ENCODE results near the gene PCF11. TPM values are rescaled to one million over a fixed set of nuclear protein-coding genes. Genes with fewer than 3 reads are reported as not detected.
"Not testable (repeated sequence)": the region's sequence is repeated elsewhere in the genome, so short reads cannot be mapped to it uniquely, and the experiment has no call there.

The PCF11 gene
- total RNA-seq, 5 donors from 2014 or later (not counting 1 experiment from before 2014, with no cell fraction given), result 130 to 164 (median 151) TPM

DNA sequence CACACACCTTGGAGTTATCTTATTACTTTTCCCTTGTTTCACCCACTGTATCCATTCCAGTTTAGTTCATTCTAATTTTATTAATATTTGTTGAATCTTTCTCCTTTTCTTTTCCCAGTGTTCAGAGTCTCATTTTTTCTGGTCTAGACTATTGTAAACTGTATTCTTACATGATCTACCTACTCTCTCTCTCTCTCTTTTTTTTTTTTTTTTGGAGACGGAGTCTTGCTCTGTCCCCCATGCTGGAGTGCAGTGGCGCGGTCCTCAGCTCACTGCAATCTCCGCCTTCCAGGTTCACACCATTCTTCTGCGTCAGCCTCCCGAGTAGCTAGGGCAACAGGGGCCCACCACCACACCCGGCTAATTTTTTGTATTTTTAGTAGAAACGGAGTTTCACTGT lies 38.7 kb downstream of the PCF11 start:
- Mint-ChIP-seq H3K36me3 (peaks cover 29% of the 10 kb centered on the region), H3K9me3 (no peaks in the 10 kb centered on the region), H3K4me3 (peak overlapping the region; percentile 90 to 99 (median 98)), H3K27me3 (no peaks in the 10 kb centered on the region), H3K4me1 (peaks cover 56 to 65% (median 56%) of the 10 kb centered on the region in 3 donors), H3K27ac (peak overlapping the region; percentile 36 to 99)
- CTCF ChIA-PET, result no interaction called here
- DNase-seq (no peak), ATAC-seq (replicated peaks in 1 of 4) (no peak)
- no peak overlapping the region for H3K27ac ChIP-seq (ENCODE audit: low read length)
- H3K4me1 ChIP-seq (ENCODE audit: control insufficient read depth in 1 of 2, extremely low read depth in 1 of 2, insufficient read depth in 2 of 2, low read length in 2 of 2), result peaks cover 16 to 19% of the 10 kb centered on the region in 2 experiments
- no peak overlapping the region for H3K4me3 ChIP-seq (ENCODE audit: control insufficient read depth in 1 of 2, extremely low read depth in 1 of 2, low read length in 1 of 2)
- H3K27me3 ChIP-seq (replicated peaks in 1 of 2; ENCODE audit: control insufficient read depth in 2 of 2, extremely low read depth in 1 of 2, insufficient read depth in 2 of 2, low read length in 1 of 2), result no peaks in the 10 kb centered on the region
- POLR2A ChIA-PET, result no interaction called here
- H3K36me3 ChIP-seq (ENCODE audit: control insufficient read depth in 2 of 2, extremely low read depth in 1 of 2, insufficient read depth in 1 of 2, low read length in 1 of 2), result peaks cover 3 to 12% of the 10 kb centered on the region in 2 donors
- WGBS (ENCODE audit: insufficient coverage), result 100% methylated on average over 5 of the region's 8 CpGs
- H3K9me3 ChIP-seq, result no peaks in the 10 kb centered on the region

DNA sequence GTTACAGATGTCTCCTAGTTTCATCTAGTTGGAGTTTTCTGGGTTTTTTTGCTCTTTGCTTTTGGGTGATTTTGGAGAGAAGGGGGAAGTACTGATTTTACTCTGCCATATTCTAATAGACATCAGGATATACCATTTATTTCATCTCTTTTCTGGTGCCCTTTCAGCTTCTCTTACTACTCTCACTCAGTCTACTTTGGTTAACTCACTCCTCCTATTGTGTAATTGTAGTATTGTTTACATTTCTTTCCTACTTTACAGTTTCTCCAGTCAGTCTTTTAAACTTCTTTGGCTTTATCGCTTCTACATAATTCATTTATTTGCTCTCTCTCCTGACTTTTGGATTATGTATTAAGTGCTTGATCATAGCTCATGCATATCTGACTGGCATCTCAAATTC lies 43.1 kb downstream of the PCF11 start:
- Histone ChIP-seq H3K27ac (ENCODE audit: low read length) (no peak overlapping the region), H3K4me3 (ENCODE audit: control insufficient read depth in 1 of 2, extremely low read depth in 1 of 2, low read length in 1 of 2) (no peak overlapping the region), H3K4me1 (ENCODE audit: control insufficient read depth in 1 of 2, extremely low read depth in 1 of 2, insufficient read depth in 2 of 2, low read length in 2 of 2) (peaks cover 0 to 3% of the 10 kb centered on the region in 2 experiments), H3K36me3 (ENCODE audit: control insufficient read depth in 2 of 2, extremely low read depth in 1 of 2, insufficient read depth in 1 of 2, low read length in 1 of 2) (no peaks in the 10 kb centered on the region), H3K27me3 (replicated peaks in 1 of 2; ENCODE audit: control insufficient read depth in 2 of 2, extremely low read depth in 1 of 2, insufficient read depth in 2 of 2, low read length in 1 of 2) (no peaks in the 10 kb centered on the region), H3K9me3 (no peaks in the 10 kb centered on the region)
- Mint-ChIP-seq H3K36me3 (peaks cover 38% of the 10 kb centered on the region), H3K4me3 (no peak overlapping the region), H3K27ac (no peak overlapping the region), H3K4me1 (peaks cover 28 to 33% (median 31%) of the 10 kb centered on the region in 3 donors), H3K27me3 (no peaks in the 10 kb centered on the region), H3K9me3 (no peaks in the 10 kb centered on the region)
- ATAC-seq (replicated peaks in 1 of 4), result no peak
- no CpG with 5 or more reads among the region's 1 CpG for WGBS (ENCODE audit: insufficient coverage)
- CTCF ChIA-PET, result interaction anchor here (0.7 to 1.0 kb wide), 3 partner anchors 48 to 265 kb away, joined by 3 to 4 read pairs (median 3); no protein-coding TSS in a partner anchor
- POLR2A ChIA-PET, result interaction anchor here (0.6 to 0.7 kb wide), 5 partner anchors 11 to 300 kb away, joined by 3 to 6 read pairs (median 3); no protein-coding TSS in a partner anchor
- no peak for DNase-seq

DNA sequence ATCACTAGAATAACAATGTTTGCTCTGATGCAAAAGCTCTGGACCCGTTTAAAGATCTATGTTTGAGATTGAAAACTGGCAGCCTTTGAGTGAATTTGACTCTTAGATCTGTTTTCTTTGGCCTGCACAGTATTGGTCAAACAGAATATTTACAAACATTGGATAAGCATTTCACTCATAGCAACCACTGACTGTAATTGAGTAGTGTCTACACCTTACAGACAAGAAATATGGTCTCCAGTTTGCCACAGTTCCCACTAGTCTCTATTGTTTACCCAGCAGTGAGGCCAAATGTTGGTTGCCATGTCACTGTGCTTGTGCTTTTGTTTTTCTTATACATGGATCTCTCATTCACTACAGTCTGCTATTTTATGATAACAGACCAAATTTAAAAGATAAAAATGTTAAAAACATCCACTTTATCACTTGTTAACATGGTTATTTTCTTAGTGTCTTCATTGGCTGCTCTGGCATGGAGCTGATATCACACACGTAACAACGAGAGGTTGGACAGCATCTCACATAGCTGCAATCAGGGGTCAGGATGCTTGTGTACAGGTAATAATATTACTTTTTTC lies 48.8 kb downstream of the PCF11 start:
- peaks cover 48% of the 10 kb centered on the region for H3K36me3 Mint-ChIP-seq

DNA sequence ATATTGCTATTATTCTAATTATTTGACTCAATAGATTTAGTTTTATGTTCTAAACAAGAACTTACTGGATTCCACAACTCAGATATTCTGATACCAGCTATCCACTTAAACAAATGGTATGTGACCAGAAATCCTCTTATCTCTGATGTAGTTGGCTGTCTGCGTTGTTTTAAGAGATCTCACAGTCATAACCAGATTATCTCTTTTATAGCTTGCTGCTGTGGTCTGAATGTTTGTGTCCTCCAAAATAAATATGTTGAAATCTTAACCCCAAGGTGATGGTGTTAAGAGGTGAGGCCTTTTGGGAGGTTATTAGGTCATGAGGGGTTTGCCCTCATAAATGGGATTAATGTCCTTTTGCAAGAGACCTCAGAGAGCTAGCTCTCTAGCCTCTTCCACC lies 49.3 kb downstream of the PCF11 start:
- Mint-ChIP-seq H3K4me3 (no peak overlapping the region), H3K36me3 (peaks cover 42% of the 10 kb centered on the region), H3K9me3 (no peaks in the 10 kb centered on the region), H3K27me3 (no peaks in the 10 kb centered on the region), H3K27ac (no peak overlapping the region), H3K4me1 (no peaks in the 10 kb centered on the region)
- Histone ChIP-seq H3K27me3 (replicated peaks in 1 of 2; ENCODE audit: control insufficient read depth in 2 of 2, extremely low read depth in 1 of 2, insufficient read depth in 2 of 2, low read length in 1 of 2) (no peaks in the 10 kb centered on the region), H3K9me3 (no peaks in the 10 kb centered on the region), H3K36me3 (ENCODE audit: control insufficient read depth in 2 of 2, extremely low read depth in 1 of 2, insufficient read depth in 1 of 2, low read length in 1 of 2) (peaks cover 0 to 17% of the 10 kb centered on the region in 2 donors), H3K27ac (ENCODE audit: low read length) (no peak overlapping the region), H3K4me1 (ENCODE audit: control insufficient read depth in 1 of 2, extremely low read depth in 1 of 2, insufficient read depth in 2 of 2, low read length in 2 of 2) (no peaks in the 10 kb centered on the region), H3K4me3 (ENCODE audit: control insufficient read depth in 1 of 2, extremely low read depth in 1 of 2, low read length in 1 of 2) (no peak overlapping the region)
- WGBS (ENCODE audit: insufficient coverage), result no CpG with 5 or more reads among the region's 1 CpG
- ChIA-PET POLR2A (no interaction called here), CTCF (no interaction called here)
- no peak for ATAC-seq (replicated peaks in 1 of 4)
- no peak for DNase-seq

More for the DNA sequence above, 48.8 kb downstream of the PCF11 start:
- Histone ChIP-seq H3K27ac (ENCODE audit: low read length) (no peak overlapping the region), H3K36me3 (ENCODE audit: control insufficient read depth in 2 of 2, extremely low read depth in 1 of 2, insufficient read depth in 1 of 2, low read length in 1 of 2) (peaks cover 0 to 17% of the 10 kb centered on the region in 2 donors), H3K9me3 (no peaks in the 10 kb centered on the region), H3K27me3 (replicated peaks in 1 of 2; ENCODE audit: control insufficient read depth in 2 of 2, extremely low read depth in 1 of 2, insufficient read depth in 2 of 2, low read length in 1 of 2) (no peaks in the 10 kb centered on the region), H3K4me3 (ENCODE audit: control insufficient read depth in 1 of 2, extremely low read depth in 1 of 2, low read length in 1 of 2) (no peak overlapping the region), H3K4me1 (ENCODE audit: control insufficient read depth in 1 of 2, extremely low read depth in 1 of 2, insufficient read depth in 2 of 2, low read length in 2 of 2) (no peaks in the 10 kb centered on the region)
- no peaks in the 10 kb centered on the region for H3K4me1 Mint-ChIP-seq
- ChIA-PET POLR2A (no interaction called here), CTCF (no interaction called here)
- no CpG with 5 or more reads among the region's 3 CpGs for WGBS (ENCODE audit: insufficient coverage)
- no peaks in the 10 kb centered on the region for H3K9me3 Mint-ChIP-seq
- H3K27ac Mint-ChIP-seq, result no peak overlapping the region
- H3K4me3 Mint-ChIP-seq, result no peak overlapping the region
- ATAC-seq (replicated peaks in 1 of 4), result no peak
- no peaks in the 10 kb centered on the region for H3K27me3 Mint-ChIP-seq
- DNase-seq, result no peak

DNA sequence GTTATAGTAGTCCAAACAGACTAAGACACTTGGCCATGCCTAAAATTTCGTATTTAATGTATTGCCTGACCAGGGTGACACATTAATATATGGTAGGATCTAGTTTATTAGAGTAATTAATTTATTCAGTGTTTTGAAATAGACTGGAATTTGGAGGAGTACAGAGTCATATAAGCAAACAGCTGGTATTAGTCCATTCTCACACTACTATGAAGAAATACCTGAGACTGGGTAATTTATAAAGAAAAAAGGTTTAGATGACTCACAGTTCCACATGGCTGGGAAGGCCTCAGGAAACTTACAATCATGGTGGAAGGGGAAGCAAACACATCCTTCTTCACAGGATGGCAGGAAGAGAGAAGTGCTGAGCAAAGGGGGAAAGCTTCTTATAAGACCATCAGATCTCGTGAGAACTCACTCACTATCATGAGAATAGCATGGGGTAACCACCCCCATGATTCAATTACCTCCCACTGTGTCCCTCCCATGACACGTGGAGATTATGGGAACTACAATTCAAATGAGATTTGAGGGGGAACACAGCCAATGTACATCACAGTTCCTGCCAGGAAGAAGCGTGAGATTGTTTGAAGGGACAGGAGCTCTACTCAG lies 49.9 kb downstream of the PCF11 start:
- CTCF ChIA-PET; H3K4me1 Mint-ChIP-seq; ATAC-seq (replicated peaks in 1 of 4); H3K27me3 Mint-ChIP-seq; DNase-seq; H3K9me3 Mint-ChIP-seq; H3K4me3 ChIP-seq (ENCODE audit: control insufficient read depth in 1 of 2, extremely low read depth in 1 of 2, low read length in 1 of 2); H3K4me3 Mint-ChIP-seq; H3K27ac ChIP-seq (ENCODE audit: low read length); H3K27me3 ChIP-seq (replicated peaks in 1 of 2; ENCODE audit: control insufficient read depth in 2 of 2, extremely low read depth in 1 of 2, insufficient read depth in 2 of 2, low read length in 1 of 2); H3K4me1 ChIP-seq (ENCODE audit: control insufficient read depth in 1 of 2, extremely low read depth in 1 of 2, insufficient read depth in 2 of 2, low read length in 2 of 2); H3K27ac Mint-ChIP-seq; H3K9me3 ChIP-seq: not testable (repeated sequence)
- peaks cover 41% of the 10 kb centered on the region for H3K36me3 Mint-ChIP-seq
- WGBS (ENCODE audit: insufficient coverage), result no CpG with 5 or more reads among the region's 4 CpGs
- POLR2A ChIA-PET, result interaction anchor here in 1 of 2 donors (0.6 kb wide), 1 partner anchor 27 kb away, joined by 4 read pairs; no protein-coding TSS in a partner anchor
- H3K36me3 ChIP-seq (ENCODE audit: control insufficient read depth in 2 of 2, extremely low read depth in 1 of 2, insufficient read depth in 1 of 2, low read length in 1 of 2), result peaks cover 0 to 17% of the 10 kb centered on the region in 2 donors

DNA sequence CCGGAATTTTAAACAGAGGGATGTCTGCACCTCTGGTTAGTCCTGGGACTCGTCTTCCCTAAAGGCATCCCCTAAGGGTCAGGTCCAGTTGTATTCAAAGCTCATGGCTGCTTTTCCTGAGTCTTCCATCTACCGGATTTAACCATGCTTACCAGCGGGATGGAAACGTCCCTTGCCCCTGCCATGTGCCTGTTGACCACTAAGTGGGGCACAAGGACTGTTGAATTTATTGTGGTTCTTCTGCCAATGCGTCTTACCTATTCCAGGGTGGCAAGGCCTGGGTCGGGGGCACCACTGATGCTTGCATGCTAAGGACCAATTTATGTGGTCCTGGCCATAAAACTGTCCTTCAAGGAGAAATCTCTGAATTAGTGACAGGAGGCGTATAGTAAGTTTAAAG lies 62.2 kb downstream of the PCF11 start:
- Histone ChIP-seq H3K4me1 (ENCODE audit: control insufficient read depth in 1 of 2, extremely low read depth in 1 of 2, insufficient read depth in 2 of 2, low read length in 2 of 2) (no peaks in the 10 kb centered on the region), H3K4me3 (ENCODE audit: control insufficient read depth in 1 of 2, extremely low read depth in 1 of 2, low read length in 1 of 2) (no peak overlapping the region), H3K27me3 (replicated peaks in 1 of 2; ENCODE audit: control insufficient read depth in 2 of 2, extremely low read depth in 1 of 2, insufficient read depth in 2 of 2, low read length in 1 of 2) (no peaks in the 10 kb centered on the region), H3K27ac (ENCODE audit: low read length) (no peak overlapping the region), H3K9me3 (no peaks in the 10 kb centered on the region), H3K36me3 (ENCODE audit: control insufficient read depth in 2 of 2, extremely low read depth in 1 of 2, insufficient read depth in 1 of 2, low read length in 1 of 2) (no peaks in the 10 kb centered on the region)
- peaks cover 0 to 3% of the 10 kb centered on the region in 2 donors for H3K27me3 Mint-ChIP-seq
- no peaks in the 10 kb centered on the region for H3K9me3 Mint-ChIP-seq
- no peak for ATAC-seq (replicated peaks in 1 of 4)
- peaks cover 6% of the 10 kb centered on the region for H3K36me3 Mint-ChIP-seq
- no peak overlapping the region for H3K4me3 Mint-ChIP-seq
- H3K27ac Mint-ChIP-seq, result no peak overlapping the region
- 94% methylated on average over 7 of the region's 8 CpGs for WGBS (ENCODE audit: insufficient coverage)
- DNase-seq, result no peak
- POLR2A ChIA-PET, result no interaction called here
- CTCF ChIA-PET, result no interaction called here
- no peaks in the 10 kb centered on the region for H3K4me1 Mint-ChIP-seq

Measured in T-cell (primary cell).